SK-MEL-5 (cell line): ENCODE measurements around the gene PLK5. TPM values are rescaled to one million over a fixed set of nuclear protein-coding genes. Genes with fewer than 3 reads are reported as not detected.
A peak's percentile ranks its signal among the peaks of the same experiment; 100 is the strongest.
"Not testable (repeated sequence)": the region's sequence is repeated elsewhere in the genome, so short reads cannot be mapped to it uniquely, and the experiment has no call there.

Experiments used
- DNase-seq: peaks from one replicate; pipeline ENCODE4 v3.0.0-alpha.2; 2016; ENCODE audit warnings: low read depth, low spot score
- in situ Hi-C: cut with HindIII; loops from 2 replicates; pipeline ENCODE4 v1.10.0; 2016; ENCODE audit warnings: low sequenced_read_pairs, high pct_unique_total_duplicates, low pct_unique_long_range_greater_than_20kb
- polyA plus RNA-seq, 2 experiments: library from polyadenylated mRNA; depleted of rRNA; stranded (reverse); fragments of >200 nt; gene quantifications; 2 replicates each; pipeline ENCODE4 v1.2.3, GENCODE V29; 2015
- total RNA-seq: library from RNA; depleted of rRNA; stranded (reverse); fragments of >200 nt; shearing (Covaris generic); gene quantifications from 2 replicates; pipeline ENCODE4 v1.2.3, GENCODE V29; 2014; rRNA removed

Gene PLK5
- total RNA-seq = not detected in 2 replicates
- not detected in 2 replicates for polyA plus RNA-seq (2015; cell fraction: cytosol; rRNA removed)
- polyA plus RNA-seq (2015; cell fraction: nucleus; rRNA removed) = 0.64 and 2.5 TPM in 2 replicates

GRCh38 chr19:1523412-1524286, at the start of gene PLK5:
Gene PLK5, plus strand, starts transcription at chr19:1524077. Its CDS starts 2,920 bp downstream, at chr19:1526997.
- DNase-seq = no peak
- in situ Hi-C loops = no loop called here

GRCh38 chr19:1474765-1475351, 49.0 kb upstream of the PLK5 start:
- DNase-seq = no peak
- in situ Hi-C loops = no loop called here

- no peak for DNase-seq
- in situ Hi-C loops = no loop called here
Observed at GRCh38 chr19:1475751-1476437, 48.0 kb upstream of the PLK5 start.

GRCh38 chr19:1477056-1477455, 46.8 kb upstream of the PLK5 start:
- in situ Hi-C loops, DNase-seq: not testable (repeated sequence)

GRCh38 chr19:1478934-1479707, 44.8 kb upstream of the PLK5 start, which contains the start of gene C19orf25:
Gene C19orf25, minus strand, starts transcription at chr19:1479215. Its CDS starts 312 bp downstream, at chr19:1478903.
- in situ Hi-C loops = no loop called here
- DNase-seq = peak; percentile 91

- in situ Hi-C loops = no loop called here
- DNase-seq = no peak
Observed at GRCh38 chr19:1481224-1481892, 42.5 kb upstream of the PLK5 start.

GRCh38 chr19:1481893-1482360, 42.0 kb upstream of the PLK5 start:
- no peak for DNase-seq
- in situ Hi-C loops = no loop called here

- in situ Hi-C loops = no loop called here
- no peak for DNase-seq
Observed at GRCh38 chr19:1482361-1483130, 41.3 kb upstream of the PLK5 start.

- in situ Hi-C loops = no loop called here
- DNase-seq = no peak
Observed at GRCh38 chr19:1483131-1483978, 40.5 kb upstream of the PLK5 start.

GRCh38 chr19:1483979-1484428, 39.9 kb upstream of the PLK5 start:
- no peak for DNase-seq
- in situ Hi-C loops = no loop called here

GRCh38 chr19:1486720-1487575, 36.9 kb upstream of the PLK5 start:
- in situ Hi-C loops = no loop called here
- no peak for DNase-seq

GRCh38 chr19:1487576-1488281, 36.1 kb upstream of the PLK5 start:
- in situ Hi-C loops = no loop called here

GRCh38 chr19:1488282-1488601, 35.6 kb upstream of the PLK5 start:
- DNase-seq = no peak
- in situ Hi-C loops = no loop called here

More at GRCh38 chr19:1487576-1488281, 36.1 kb upstream of the PLK5 start:
- no peak for DNase-seq
